ENCODE results near the gene ASCC3. TPM values are rescaled to one million over a fixed set of nuclear protein-coding genes. Genes with fewer than 3 reads are reported as not detected.

The ASCC3 gene
- polyA plus RNA-seq, 10 donors = 12.1 to 21.4 (median 17.8) TPM

GRCh38 chr6:100493206-100493888 lies 387.8 kb downstream of the ASCC3 start:
- no peak for DNase-seq

- no peak for DNase-seq
Observed at GRCh38 chr6:100491952-100492670, 389.0 kb downstream of the ASCC3 start.

GRCh38 chr6:100490065-100490464 lies 391.1 kb downstream of the ASCC3 start:
- no peak for DNase-seq

- DNase-seq = no peak
Observed at GRCh38 chr6:100488244-100488643, 392.9 kb downstream of the ASCC3 start.

GRCh38 chr6:100487638-100488037 lies 393.5 kb downstream of the ASCC3 start:
- DNase-seq = no peak

GRCh38 chr6:100485268-100485667 lies 395.9 kb downstream of the ASCC3 start:
- DNase-seq = no peak

GRCh38 chr6:100484474-100484873 lies 396.7 kb downstream of the ASCC3 start:
- no peak for DNase-seq

GRCh38 chr6:100482698-100483097 lies 398.4 kb downstream of the ASCC3 start:
- no peak for DNase-seq

GRCh38 chr6:100479179-100480035 lies 401.7 kb downstream of the ASCC3 start:
- peak in 2 of 3 donors; percentile 46 to 57 for DNase-seq

- no peak for DNase-seq
Observed at GRCh38 chr6:100475554-100476320, 405.4 kb downstream of the ASCC3 start.

GRCh38 chr6:100473182-100473581 lies 407.9 kb downstream of the ASCC3 start:
- DNase-seq = no peak

GRCh38 chr6:100472674-100473073 lies 408.5 kb downstream of the ASCC3 start:
- no peak for DNase-seq

- no peak for DNase-seq
Observed at GRCh38 chr6:100470422-100471120, 410.6 kb downstream of the ASCC3 start.

- no peak for DNase-seq
Observed at GRCh38 chr6:100469101-100469859, 411.8 kb downstream of the ASCC3 start.

GRCh38 chr6:100468016-100468622 lies 413.0 kb downstream of the ASCC3 start:
- no peak for DNase-seq

- DNase-seq = no peak
Observed at GRCh38 chr6:100467129-100468015, 413.8 kb downstream of the ASCC3 start.

GRCh38 chr6:100466410-100467128 lies 414.6 kb downstream of the ASCC3 start:
- peak in 1 of 3 donors; percentile 45 for DNase-seq

All from muscle of back (tissue), 11 donors.